Type B pancreatic cell (in vitro differentiated cells): ENCODE measurements around the gene PXMP4. TPM values are rescaled to one million over a fixed set of nuclear protein-coding genes. Genes with fewer than 3 reads are reported as not detected.
A peak's percentile ranks its signal among the peaks of the same experiment; 100 is the strongest.

ENCODE experiments used
- DNase-seq: peaks from one replicate; pipeline ENCODE4 v3.0.0; 2021; ENCODE audit warnings: mixed read lengths; ENCODE audit not compliant: unreplicated experiment; ENCODE audit errors: extremely low spot score
- H3K27ac Mint-ChIP-seq: 2 replicates; pipeline ENCODE4 v1.8.0; 2021; ENCODE audit warnings: mild to moderate bottlenecking, mixed read lengths
- H3K27me3 Mint-ChIP-seq: 2 replicates; pipeline ENCODE4 v1.8.0; 2021; ENCODE audit warnings: mixed read lengths
- H3K36me3 Mint-ChIP-seq: 2 replicates; pipeline ENCODE4 v1.8.0; 2021; ENCODE audit warnings: mixed read lengths
- H3K4me1 Mint-ChIP-seq: one replicate; pipeline ENCODE4 v1.8.0; 2021; ENCODE audit warnings: mixed read lengths; ENCODE audit not compliant: unreplicated experiment
- H3K4me3 Mint-ChIP-seq: 2 replicates; pipeline ENCODE4 v1.8.0; 2021; ENCODE audit warnings: mild to moderate bottlenecking, mixed read lengths
- H3K9me3 Mint-ChIP-seq: 2 replicates; pipeline ENCODE4 v1.8.0; 2021; ENCODE audit warnings: mixed read lengths
- total RNA-seq: library from RNA; stranded (reverse); gene quantifications from 2 replicates; pipeline ENCODE4 v1.2.1, GENCODE V29; 2021; ENCODE audit warnings: low replicate concordance
- TF ChIP-seq, protein P1 (sequence below): fragments of 200-600 bp; sonication (generic); conservative IDR thresholded peaks from 2 replicates; pipeline ENCODE4 v1.5.0; 2021; ENCODE audit warnings: antibody characterized with exemption, mild to moderate bottlenecking

The PXMP4 gene
- total RNA-seq, 1 donor from 2014 or later: 10.3 TPM

DNA sequence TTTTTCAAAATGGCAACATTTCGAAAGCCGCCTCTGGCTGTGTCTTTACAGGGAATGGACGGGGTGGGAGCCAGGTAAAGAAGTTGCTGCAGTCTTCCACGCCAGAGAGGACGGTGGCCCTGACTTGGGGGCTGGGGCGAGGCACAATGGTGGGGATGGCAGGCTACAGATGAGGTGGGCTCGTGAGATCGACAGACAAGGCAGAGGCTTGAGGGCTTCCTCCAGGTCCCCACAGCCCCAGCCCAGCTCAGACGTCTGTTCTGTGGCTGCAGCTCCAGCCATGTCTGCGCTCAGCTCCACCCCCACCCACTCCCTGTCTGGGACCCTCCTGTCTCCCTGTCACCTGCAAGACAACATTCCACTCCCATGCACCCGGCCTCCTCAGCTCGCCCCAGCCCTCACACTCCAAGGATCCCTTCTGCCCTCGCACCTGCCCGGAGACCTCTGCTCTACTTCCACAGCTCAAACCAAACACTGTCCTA is 65.4 kb downstream of the PXMP4 start:
- no peaks in the 10 kb centered on the region for H3K27me3 Mint-ChIP-seq
- H3K27ac Mint-ChIP-seq: peak overlapping the region; percentile 99
- H3K36me3 Mint-ChIP-seq: peaks cover 11% of the 10 kb centered on the region
- H3K9me3 Mint-ChIP-seq: no peaks in the 10 kb centered on the region
- TF ChIP-seq, protein P1, sequence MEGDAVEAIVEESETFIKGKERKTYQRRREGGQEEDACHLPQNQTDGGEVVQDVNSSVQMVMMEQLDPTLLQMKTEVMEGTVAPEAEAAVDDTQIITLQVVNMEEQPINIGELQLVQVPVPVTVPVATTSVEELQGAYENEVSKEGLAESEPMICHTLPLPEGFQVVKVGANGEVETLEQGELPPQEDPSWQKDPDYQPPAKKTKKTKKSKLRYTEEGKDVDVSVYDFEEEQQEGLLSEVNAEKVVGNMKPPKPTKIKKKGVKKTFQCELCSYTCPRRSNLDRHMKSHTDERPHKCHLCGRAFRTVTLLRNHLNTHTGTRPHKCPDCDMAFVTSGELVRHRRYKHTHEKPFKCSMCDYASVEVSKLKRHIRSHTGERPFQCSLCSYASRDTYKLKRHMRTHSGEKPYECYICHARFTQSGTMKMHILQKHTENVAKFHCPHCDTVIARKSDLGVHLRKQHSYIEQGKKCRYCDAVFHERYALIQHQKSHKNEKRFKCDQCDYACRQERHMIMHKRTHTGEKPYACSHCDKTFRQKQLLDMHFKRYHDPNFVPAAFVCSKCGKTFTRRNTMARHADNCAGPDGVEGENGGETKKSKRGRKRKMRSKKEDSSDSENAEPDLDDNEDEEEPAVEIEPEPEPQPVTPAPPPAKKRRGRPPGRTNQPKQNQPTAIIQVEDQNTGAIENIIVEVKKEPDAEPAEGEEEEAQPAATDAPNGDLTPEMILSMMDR: no peak
- H3K4me1 Mint-ChIP-seq: peaks cover 46% of the 10 kb centered on the region
- DNase-seq: no peak
- peak overlapping the region; percentile 77 for H3K4me3 Mint-ChIP-seq

DNA sequence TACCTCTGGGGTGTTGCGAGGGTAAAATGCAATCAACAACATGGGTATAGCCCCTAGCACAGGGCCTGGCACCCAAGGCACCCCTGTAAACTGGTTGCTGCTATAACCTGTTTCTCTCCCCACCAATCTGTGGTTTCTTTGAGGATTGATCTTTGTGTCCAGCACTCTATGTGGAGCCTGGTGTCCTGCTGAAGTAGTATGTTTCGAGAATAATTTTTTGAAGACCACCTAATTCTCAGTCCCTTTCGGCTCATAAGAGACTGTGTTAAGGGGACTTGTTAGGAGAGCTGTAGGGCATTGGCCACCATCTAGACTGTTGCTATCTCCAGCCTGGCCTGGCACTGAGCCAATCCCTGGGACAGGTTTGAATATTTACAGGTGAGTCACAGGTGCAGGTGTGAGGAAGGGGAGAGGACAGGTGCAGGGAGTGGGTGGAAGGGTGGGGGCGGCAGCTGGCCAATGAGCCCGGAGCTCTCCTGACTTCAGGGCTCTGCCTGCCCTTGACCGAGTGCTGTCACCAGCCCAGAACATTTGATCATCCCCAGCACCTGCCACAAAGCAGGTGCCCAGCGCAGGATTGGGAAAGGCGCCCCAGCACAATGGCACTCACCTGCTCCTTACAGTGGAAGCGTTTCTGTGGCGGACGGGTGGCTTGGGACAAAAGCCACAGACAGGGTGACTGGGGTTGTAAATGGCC is 66.1 kb downstream of the PXMP4 start:
- peak; percentile 84 for DNase-seq
- Mint-ChIP-seq H3K9me3 (no peaks in the 10 kb centered on the region), H3K27me3 (no peaks in the 10 kb centered on the region), H3K4me1 (peaks cover 53% of the 10 kb centered on the region), H3K27ac (peak overlapping the region; percentile 99), H3K36me3 (peaks cover 12% of the 10 kb centered on the region), H3K4me3 (peak overlapping the region; percentile 77)
- TF ChIP-seq, protein P1: no peak

DNA sequence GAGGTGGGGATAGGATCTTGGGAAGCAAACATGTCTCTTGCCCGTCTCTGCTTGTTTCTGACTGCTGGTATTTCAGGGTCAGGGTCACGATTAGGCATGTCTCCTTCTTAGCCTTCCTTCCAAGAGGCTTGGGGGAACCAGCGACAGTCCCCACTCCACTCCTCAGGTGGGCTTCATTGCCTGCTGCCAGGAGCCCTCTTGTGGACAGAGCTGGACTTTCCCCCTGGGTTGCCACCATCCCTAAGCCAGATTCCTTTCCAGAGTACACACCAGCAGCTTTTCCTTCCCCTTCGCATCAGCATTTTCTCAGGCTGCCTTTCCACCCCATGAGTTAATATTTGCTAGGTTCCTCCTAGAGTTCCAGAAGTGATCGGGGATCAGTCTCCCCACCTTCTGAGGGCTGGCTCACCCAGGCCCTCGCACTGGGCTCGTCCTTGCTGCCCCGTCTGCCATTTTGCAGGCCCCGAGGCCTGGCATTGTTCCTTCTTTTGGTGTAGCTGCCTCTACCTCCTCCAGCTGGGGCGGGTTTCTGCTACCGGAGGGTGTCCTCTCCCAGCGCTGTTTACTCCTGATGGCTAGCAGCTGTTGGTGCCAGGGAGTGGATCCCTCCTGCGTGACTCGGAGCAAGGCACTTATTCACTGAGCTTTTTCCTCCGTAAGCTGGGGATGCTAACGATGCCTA is 66.8 kb downstream of the PXMP4 start:
- Mint-ChIP-seq H3K9me3 (no peaks in the 10 kb centered on the region), H3K4me1 (peaks cover 60% of the 10 kb centered on the region), H3K36me3 (peaks cover 16% of the 10 kb centered on the region), H3K27ac (peak overlapping the region; percentile 99), H3K4me3 (peak overlapping the region; percentile 77), H3K27me3 (no peaks in the 10 kb centered on the region)
- TF ChIP-seq, protein P1: peak; percentile 98
- peak; percentile 81 for DNase-seq

Other genes starting within 250 kb of the PXMP4 start
- gene CBFA2T2, start 230.2 kb downstream of the PXMP4 start, total RNA-seq: 39.8 and 52.3 TPM in 2 replicates
- gene C20orf144, start 58.0 kb downstream of the PXMP4 start, total RNA-seq: 0.29 and 0.82 TPM in 2 replicates
- gene ACTL10, start 53.4 kb downstream of the PXMP4 start, total RNA-seq: 1.7 and 2.6 TPM in 2 replicates
- gene NECAB3, start 45.9 kb downstream of the PXMP4 start, total RNA-seq: 67.4 and 68.2 TPM in 2 replicates
- gene E2F1, start 33.9 kb downstream of the PXMP4 start, total RNA-seq: 20.7 and 32.8 TPM in 2 replicates
- gene ZNF341, start 11.7 kb upstream of the PXMP4 start, total RNA-seq: 4.6 and 5.8 TPM in 2 replicates
- 111 and 170 TPM in 2 replicates for gene CHMP4B, start 91.0 kb upstream of the PXMP4 start, total RNA-seq